ENCODE results near the gene WIPI1. TPM values are rescaled to one million over a fixed set of nuclear protein-coding genes. Genes with fewer than 3 reads are reported as not detected.

WIPI1 gene
- total and polyA plus RNA-seq, 2 of the 13 experiments (the other 11 are each of a cell fraction or from before 2014, with no cell fraction given): 29.4 to 141 TPM

GRCh38 chr17:68428498-68429172, 28.7 kb downstream of the WIPI1 start:
- H2AFZ ChIP-seq (ENCODE audit: low read length): no peak overlapping the region
- H3K36me3 ChIP-seq (replicated peaks in 1 of 2; ENCODE audit: control insufficient read depth in 1 of 2, insufficient read depth in 2 of 2, low read length in 2 of 2): peaks cover 33 to 61% of the 10 kb centered on the region in 2 experiments
- no peak overlapping the region for H3K27ac ChIP-seq (ENCODE audit: extremely low read length, insufficient read depth, low read length)
- in situ Hi-C loops (cut with HindIII; ENCODE audit: extremely low pct_ligation_motif_present, low pct_unique_long_range_greater_than_20kb): no loop called here
- no TSS peak for BruUV-seq (replicated peaks)
- DNase-seq (ENCODE audit: low spot score) (no peak), FAIRE-seq (no peak), ATAC-seq (no peak)
- peak; percentile 25; the same call in 1 of the 2 replicates for TF ChIP-seq EED (CRISPR knock-in tag; IDR thresholded peaks at IDR 0.05)
- 0 out of 2 replicates have a peak, but pooled peaks have one; percentile 27 for TF ChIP-seq ZFP36L1 (CRISPR knock-in tag; IDR thresholded peaks at IDR 0.05)
- TF ChIP-seq ZSCAN31 (CRISPR knock-in tag; IDR thresholded peaks at IDR 0.05; ENCODE audit: low read depth): no peak
- peak; percentile 51; the same call in 1 of the 2 replicates for TF ChIP-seq CEBPB (IDR thresholded peaks at IDR 0.05; ENCODE audit: borderline replicate concordance, low read depth, low read length)
- no peaks in the 10 kb centered on the region for H3K9me3 ChIP-seq (ENCODE audit: low read length)
- intact Hi-C loops (cut with micrococcal nuclease; ENCODE audit: unreplicated experiment): no loop called here
- H3K79me2 ChIP-seq (ENCODE audit: insufficient read depth, low read length): no peaks in the 10 kb centered on the region
- 97% methylated on average over 14 of the region's 14 CpGs for WGBS (ENCODE audit: low lambda C conversion rate)
- no peak overlapping the region for H3K9ac ChIP-seq (ENCODE audit: insufficient read depth, low read depth, low read length)
- POLR2A ChIA-PET: no interaction called here
- CTCF ChIA-PET (ENCODE audit: low intra/inter-chr PET ratio, low total read pairs): no interaction called here
- no peaks in the 10 kb centered on the region for H3K4me1 ChIP-seq (ENCODE audit: insufficient read depth, low read length)
- no peaks in the 10 kb centered on the region for H3K27me3 ChIP-seq (ENCODE audit: control insufficient read depth in 1 of 2, insufficient read depth in 2 of 2, low read length in 2 of 2)
- no peaks in the 10 kb centered on the region for H4K20me1 ChIP-seq (ENCODE audit: insufficient read depth, low read length)
- no peak overlapping the region for H3K4me3 ChIP-seq (replicated peaks in 1 of 3; ENCODE audit: insufficient read depth in 1 of 3, low read depth in 2 of 3, low read length in 3 of 3)
- no peak overlapping the region for H3K4me2 ChIP-seq (ENCODE audit: low read depth, low read length)

GRCh38 chr17:68427575-68427974, 29.7 kb downstream of the WIPI1 start:
- POLR2A ChIA-PET: no interaction called here
- DNase-seq (ENCODE audit: low spot score): no peak
- H3K27me3 ChIP-seq (ENCODE audit: control insufficient read depth in 1 of 2, insufficient read depth in 2 of 2, low read length in 2 of 2): no peaks in the 10 kb centered on the region
- no TSS peak for BruUV-seq (replicated peaks)
- no peak overlapping the region for H2AFZ ChIP-seq (ENCODE audit: low read length)
- H3K9me3 ChIP-seq (ENCODE audit: low read length): no peaks in the 10 kb centered on the region
- no peak overlapping the region for H3K9ac ChIP-seq (ENCODE audit: insufficient read depth, low read depth, low read length)
- in situ Hi-C loops (cut with HindIII; ENCODE audit: extremely low pct_ligation_motif_present, low pct_unique_long_range_greater_than_20kb): no loop called here
- no peak overlapping the region for H3K4me3 ChIP-seq (replicated peaks in 1 of 3; ENCODE audit: insufficient read depth in 1 of 3, low read depth in 2 of 3, low read length in 3 of 3)
- no peak for ATAC-seq
- H3K79me2 ChIP-seq (ENCODE audit: insufficient read depth, low read length): no peaks in the 10 kb centered on the region
- no peak overlapping the region for H3K4me2 ChIP-seq (ENCODE audit: low read depth, low read length)
- peaks cover 28 to 56% of the 10 kb centered on the region in 2 experiments for H3K36me3 ChIP-seq (replicated peaks in 1 of 2; ENCODE audit: control insufficient read depth in 1 of 2, insufficient read depth in 2 of 2, low read length in 2 of 2)
- CTCF ChIA-PET (ENCODE audit: low intra/inter-chr PET ratio, low total read pairs): no interaction called here
- WGBS (ENCODE audit: low lambda C conversion rate): 95% methylated on average over 7 of the region's 7 CpGs
- intact Hi-C loops (cut with micrococcal nuclease; ENCODE audit: unreplicated experiment): no loop called here
- no peaks in the 10 kb centered on the region for H4K20me1 ChIP-seq (ENCODE audit: insufficient read depth, low read length)
- FAIRE-seq: no peak
- no peak overlapping the region for H3K27ac ChIP-seq (ENCODE audit: extremely low read length, insufficient read depth, low read length)
- no peaks in the 10 kb centered on the region for H3K4me1 ChIP-seq (ENCODE audit: insufficient read depth, low read length)
- TF ChIP-seq ZNF609 (CRISPR knock-in tag; IDR thresholded peaks at IDR 0.05; ENCODE audit: borderline replicate concordance) (no peak), CENPX (CRISPR knock-in tag; IDR thresholded peaks at IDR 0.05) (no peak), KAT7 (CRISPR knock-in tag; IDR thresholded peaks at IDR 0.05; ENCODE audit: borderline replicate concordance) (no peak), ZNF282 (IDR thresholded peaks at IDR 0.05; ENCODE audit: partially characterized antibody) (no peak), ELF1 (CRISPR knock-in tag; IDR thresholded peaks at IDR 0.05) (no peak), ETV6 (CRISPR knock-in tag; conservative IDR thresholded peaks at IDR 0.05) (no peak), MEIS2 (CRISPR knock-in tag; IDR thresholded peaks at IDR 0.05) (no peak), TAF1 (CRISPR knock-in tag; IDR thresholded peaks at IDR 0.05) (no peak), ZNF12 (CRISPR knock-in tag; IDR thresholded peaks at IDR 0.05) (no peak), KDM2A (CRISPR knock-in tag; IDR thresholded peaks at IDR 0.05; ENCODE audit: borderline replicate concordance, low read depth) (no peak), DDIT3 (CRISPR knock-in tag; IDR thresholded peaks at IDR 0.05) (no peak)

Data from HepG2 (cell line).